Esophagus muscularis mucosa (tissue), 4 donors: ENCODE data around the gene TEAD3.

Experiments
- EP300 ChIP-seq: sonication (generic); formaldehyde crosslinking; IDR thresholded peaks from one replicate; pipeline ENCODE4 v1.6.1; 2017; ENCODE audit warnings: antibody characterized with exemption
- POLR2A ChIP-seq: fragments of 450-650 bp; IDR thresholded peaks from one replicate; pipeline ENCODE4 v1.6.1; 2017; ENCODE audit warnings: antibody characterized with exemption, moderate library complexity, mild to moderate bottlenecking, low read depth
- POLR2AphosphoS5 ChIP-seq, 2 donors: sonication (generic); formaldehyde crosslinking; IDR thresholded peaks; one replicate each; pipeline ENCODE4 v1.6.1; 2017; ENCODE audit warnings: antibody characterized with exemption in 2 of 2
- TF ChIP-seq, protein P1 (sequence below), 3 experiments: fragments of 200-600 bp in 2 of 3; fragments of 450-650 bp in 1 of 3; sonication (generic) in 2 of 3; IDR thresholded peaks; one replicate each; pipeline ENCODE4 v1.5.1; 2017 to 2019; ENCODE audit warnings: antibody characterized with exemption in 3 of 3, mild to moderate bottlenecking in 2 of 3, moderate library complexity in 1 of 3

DNA sequence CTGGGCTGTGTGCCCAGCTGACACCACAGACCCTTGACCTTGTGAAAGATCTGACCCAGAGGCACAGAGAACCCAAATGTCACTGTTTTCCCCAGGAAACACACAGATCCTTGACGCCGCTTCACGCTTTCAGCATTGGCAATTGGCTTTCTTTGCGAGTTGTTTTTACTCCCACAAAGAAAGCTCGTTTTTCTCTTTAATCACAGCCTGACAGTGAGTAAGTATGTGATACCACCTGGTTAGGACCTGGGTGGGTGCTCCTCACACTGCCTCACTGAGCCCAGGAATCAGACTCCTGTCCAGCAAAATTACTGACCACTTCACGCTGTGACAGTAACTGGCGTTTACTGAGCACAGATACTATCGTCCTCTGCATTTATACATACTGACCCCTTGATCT lies 15.7 kb downstream of the TEAD3 start:
- TF ChIP-seq POLR2A = no peak
- TF ChIP-seq, protein P1, sequence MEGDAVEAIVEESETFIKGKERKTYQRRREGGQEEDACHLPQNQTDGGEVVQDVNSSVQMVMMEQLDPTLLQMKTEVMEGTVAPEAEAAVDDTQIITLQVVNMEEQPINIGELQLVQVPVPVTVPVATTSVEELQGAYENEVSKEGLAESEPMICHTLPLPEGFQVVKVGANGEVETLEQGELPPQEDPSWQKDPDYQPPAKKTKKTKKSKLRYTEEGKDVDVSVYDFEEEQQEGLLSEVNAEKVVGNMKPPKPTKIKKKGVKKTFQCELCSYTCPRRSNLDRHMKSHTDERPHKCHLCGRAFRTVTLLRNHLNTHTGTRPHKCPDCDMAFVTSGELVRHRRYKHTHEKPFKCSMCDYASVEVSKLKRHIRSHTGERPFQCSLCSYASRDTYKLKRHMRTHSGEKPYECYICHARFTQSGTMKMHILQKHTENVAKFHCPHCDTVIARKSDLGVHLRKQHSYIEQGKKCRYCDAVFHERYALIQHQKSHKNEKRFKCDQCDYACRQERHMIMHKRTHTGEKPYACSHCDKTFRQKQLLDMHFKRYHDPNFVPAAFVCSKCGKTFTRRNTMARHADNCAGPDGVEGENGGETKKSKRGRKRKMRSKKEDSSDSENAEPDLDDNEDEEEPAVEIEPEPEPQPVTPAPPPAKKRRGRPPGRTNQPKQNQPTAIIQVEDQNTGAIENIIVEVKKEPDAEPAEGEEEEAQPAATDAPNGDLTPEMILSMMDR (IDR thresholded peaks at IDR 0.05) = no peak
- no peak for TF ChIP-seq EP300
- TF ChIP-seq POLR2AphosphoS5 (IDR thresholded peaks at IDR 0.05) = no peak
